Umbilical cord (tissue), 2 donors: ENCODE data around the gene ASB11. TPM values are rescaled to one million over a fixed set of nuclear protein-coding genes. Genes with fewer than 3 reads are reported as not detected.

ENCODE experiments used
- DNase-seq: peaks from one replicate; pipeline ENCODE4 v3.0.0-alpha.2; 2015; ENCODE audit warnings: low spot score
- total RNA-seq: library from RNA; depleted of rRNA; stranded (reverse); fragments of >200 nt; gene quantifications from one replicate; pipeline ENCODE4 v1.2.3, GENCODE V29; 2014; ENCODE audit warnings: low replicate concordance; ENCODE audit not compliant: insufficient read depth

ASB11 gene
- total RNA-seq, 1 donor from 2014 or later: not detected

- DNase-seq: no peak
Observed at GRCh38 chrX:15233416-15234015, 81.9 kb downstream of the ASB11 start.

Other genes with a start within 250 kb of the ASB11 start
- not detected for gene ASB9, start 45.6 kb downstream of the ASB11 start, total RNA-seq
- gene PIGA, start 19.9 kb upstream of the ASB11 start, total RNA-seq: 26.5 TPM
- 0.72 TPM for gene VEGFD, start 68.8 kb upstream of the ASB11 start, total RNA-seq
- 1.7 TPM for gene PIR, start 177.7 kb upstream of the ASB11 start, total RNA-seq
- 8.7 TPM for gene BMX, start 185.2 kb upstream of the ASB11 start, total RNA-seq